Activated CD4-positive, CD25-positive, alpha-beta regulatory T cell (primary cell): ENCODE data around the gene PLEKHO1.
A peak's percentile ranks its signal among the peaks of the same experiment; 100 is the strongest.

Source experiments
- DNase-seq, 4 experiments: peaks; one replicate each; lab custom pipeline; 2025; lab: John Stamatoyannopoulos, UW

The PLEKHO1 gene

GRCh38 chr1:150150133-150151021 is 661 bp downstream of the PLEKHO1 start:
- no peak for DNase-seq

- peak; percentile 21 to 70 (median 45) for DNase-seq
Observed at GRCh38 chr1:150151291-150152181, 1.8 kb downstream of the PLEKHO1 start.

DNA sequence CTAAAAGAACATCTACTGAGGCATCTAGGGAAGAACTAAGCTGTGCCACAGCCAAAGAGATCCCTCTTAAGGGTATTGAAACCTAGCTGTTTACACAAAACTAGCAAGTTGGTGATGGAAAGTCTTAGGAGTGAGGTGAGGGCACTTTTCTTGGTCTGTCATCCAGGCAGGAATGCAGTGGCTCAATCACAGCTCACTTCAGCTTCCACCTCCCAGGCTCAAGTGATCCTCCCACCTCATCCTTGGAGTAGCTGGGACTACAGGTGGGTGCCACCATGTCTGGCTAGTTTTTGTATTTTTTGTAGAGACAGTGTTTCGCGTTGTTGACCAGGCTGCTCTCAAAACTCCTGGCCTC is 2.4 kb downstream of the PLEKHO1 start:
- no peak for DNase-seq

DNA sequence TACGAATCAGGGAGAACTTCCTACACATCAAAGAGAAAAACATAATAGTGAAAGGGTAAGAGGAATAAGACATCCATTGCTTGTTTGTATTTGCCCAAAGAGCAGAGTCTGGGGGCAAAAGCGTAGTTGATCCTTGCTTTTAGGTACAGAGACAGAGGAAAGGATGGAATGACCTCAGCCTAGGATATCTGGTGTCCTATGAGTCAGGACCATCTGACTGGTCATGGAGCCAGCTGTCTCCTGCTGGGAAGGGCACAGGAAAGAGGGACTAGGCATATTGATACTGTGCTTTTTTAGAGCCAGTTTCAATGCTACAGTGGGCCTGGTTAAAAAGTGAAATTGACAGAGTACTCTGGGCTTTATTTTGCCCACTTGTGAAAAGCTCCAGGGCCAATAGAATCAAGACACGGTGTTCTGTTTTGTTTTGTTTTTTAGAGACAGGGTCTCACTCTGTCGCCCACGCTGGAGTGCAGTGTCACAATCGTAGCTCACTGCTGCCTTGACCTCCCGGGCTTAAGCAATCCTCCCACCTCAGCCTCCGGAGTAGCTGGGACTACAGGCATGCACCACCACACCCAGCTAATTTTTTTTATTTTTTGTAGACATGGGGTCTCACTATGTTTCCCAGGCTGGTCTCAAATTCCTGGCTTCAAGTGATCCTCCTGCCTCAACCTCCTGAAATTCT is 3.2 kb downstream of the PLEKHO1 start:
- DNase-seq, result no peak

DNA sequence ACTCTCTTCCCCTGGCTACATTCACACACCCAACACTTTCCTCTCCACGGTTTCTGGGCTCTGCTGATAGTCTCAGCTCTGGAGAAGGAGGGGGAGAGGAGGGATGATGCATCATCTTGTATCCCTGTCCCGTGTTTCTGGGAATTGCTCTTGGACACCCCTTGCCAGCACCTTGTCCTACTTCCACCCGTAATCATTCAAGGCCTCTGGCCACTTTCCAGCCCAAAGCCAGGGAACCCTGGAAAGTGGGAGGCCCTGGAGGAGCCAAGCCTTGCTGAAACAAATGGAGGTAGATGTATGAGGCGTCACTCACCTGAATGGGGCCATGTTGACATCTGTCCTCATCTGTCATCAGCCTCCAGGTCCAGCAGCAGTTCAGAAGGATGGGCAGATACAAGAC is 4.4 kb downstream of the PLEKHO1 start:
- DNase-seq, result no peak

GRCh38 chr1:150155413-150156071 is 5.8 kb downstream of the PLEKHO1 start:
- DNase-seq, result no peak

DNA sequence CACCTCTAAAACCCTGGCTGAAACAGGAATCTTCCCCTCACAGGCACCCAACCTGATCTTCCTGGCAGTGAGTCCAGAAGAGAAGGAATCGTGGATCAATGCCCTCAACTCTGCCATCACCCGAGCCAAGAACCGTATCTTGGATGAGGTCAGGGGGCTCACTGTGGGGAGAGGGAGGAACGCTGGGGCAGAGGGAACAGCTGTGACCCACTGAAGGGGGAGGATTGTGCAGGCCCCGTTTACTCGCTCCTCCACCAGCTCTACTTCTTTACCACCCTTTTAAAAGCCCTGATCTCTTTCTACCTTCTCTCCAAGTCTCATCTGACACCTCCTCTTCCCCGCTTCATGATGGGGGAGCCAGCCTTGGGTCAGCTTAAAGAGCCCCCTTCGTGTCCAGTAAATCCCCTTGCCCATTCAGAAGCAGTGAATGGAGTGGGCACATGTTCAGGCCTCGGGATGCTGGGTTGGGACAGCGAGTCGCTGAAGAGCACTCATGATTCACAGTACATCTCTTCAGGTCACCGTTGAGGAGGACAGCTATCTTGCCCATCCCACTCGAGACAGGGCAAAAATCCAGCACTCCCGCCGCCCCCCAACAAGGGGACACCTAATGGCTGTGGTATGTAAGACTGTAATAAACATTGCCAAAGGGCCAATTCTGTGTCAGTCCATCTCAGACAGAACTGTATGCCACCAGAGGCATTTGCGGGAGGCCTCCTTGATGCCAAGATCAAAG is 7.3 kb downstream of the PLEKHO1 start:
- no peak for DNase-seq

DNA sequence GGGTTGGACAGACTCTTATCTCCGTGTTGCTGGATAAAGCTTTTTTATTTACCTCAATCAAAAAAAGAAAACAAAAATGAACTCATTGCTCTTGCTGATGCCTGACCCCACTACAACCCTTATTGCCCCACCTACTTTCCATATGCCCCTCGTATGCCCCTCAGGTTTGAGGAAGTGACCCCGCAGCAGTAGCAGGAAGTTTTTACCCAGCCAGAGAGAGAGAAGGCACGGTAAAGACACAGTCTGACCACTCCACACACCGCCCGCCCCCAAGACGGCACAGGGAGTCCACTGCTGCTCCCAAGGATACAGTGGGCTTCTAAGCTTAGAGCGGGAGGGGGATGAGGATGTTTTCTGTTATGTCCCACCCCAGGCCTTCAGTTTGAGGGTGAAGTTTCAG is 9.8 kb downstream of the PLEKHO1 start:
- DNase-seq, result no peak

- no peak for DNase-seq
Observed at GRCh38 chr1:150160964-150161621, 11.4 kb downstream of the PLEKHO1 start.

GRCh38 chr1:150161747-150162581 is 12.2 kb downstream of the PLEKHO1 start:
- DNase-seq, result no peak

DNA sequence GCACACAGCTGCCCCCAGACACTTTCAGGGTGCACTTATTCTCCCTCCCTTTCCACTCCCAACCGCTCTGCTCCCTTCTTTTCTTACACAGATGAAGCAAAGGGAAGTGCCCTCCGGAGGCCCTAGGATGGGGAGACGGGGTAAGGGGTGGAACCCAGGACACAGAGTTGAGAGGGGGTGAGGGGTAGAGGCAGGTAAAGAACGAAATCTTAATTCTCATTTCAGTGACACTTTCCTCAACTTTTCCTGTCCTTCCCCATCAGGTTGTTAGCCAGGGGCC is 12.8 kb downstream of the PLEKHO1 start:
- DNase-seq, result no peak

DNA sequence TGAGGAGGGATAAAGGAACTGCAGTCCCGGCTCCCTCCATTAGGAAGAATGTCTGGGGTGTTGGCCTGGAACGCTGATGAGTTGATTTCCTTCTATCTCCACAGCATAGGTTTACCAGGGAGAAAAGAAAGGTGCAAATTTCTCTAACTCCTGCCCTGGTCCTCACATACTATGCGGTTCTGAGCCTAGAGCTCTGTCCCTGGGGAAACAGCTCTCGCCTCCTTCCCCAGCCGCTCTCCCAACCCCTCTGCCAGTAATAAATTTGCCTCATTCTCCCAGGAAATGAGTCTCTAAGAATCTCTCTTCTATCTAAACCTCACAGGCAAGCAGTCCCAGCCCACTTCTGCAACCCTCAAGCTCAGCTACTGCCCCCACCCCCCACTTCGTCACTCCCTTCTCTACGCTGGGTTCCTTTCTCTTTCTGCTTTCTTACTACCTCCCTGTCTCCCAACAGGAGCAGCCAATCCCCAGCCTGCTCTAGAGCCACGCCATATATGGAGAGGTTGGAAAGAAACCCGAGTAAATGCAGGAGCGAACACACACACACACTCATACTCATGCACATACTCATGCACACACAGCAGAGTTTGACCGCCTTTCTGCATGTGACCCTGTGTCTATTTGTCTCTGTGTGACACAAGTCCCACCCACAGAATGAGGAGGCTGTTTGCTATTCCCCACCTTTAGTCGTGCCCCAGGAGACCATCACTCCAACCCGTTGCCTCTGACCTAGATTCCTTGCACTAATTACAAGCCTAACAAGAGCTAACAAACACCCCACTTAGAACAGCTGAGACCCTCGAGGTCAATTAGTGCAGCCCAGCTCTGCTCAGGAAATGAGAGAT is 13.4 kb downstream of the PLEKHO1 start:
- no peak for DNase-seq

GRCh38 chr1:150164224-150164623 is 14.5 kb downstream of the PLEKHO1 start:
- DNase-seq, result no peak

DNA sequence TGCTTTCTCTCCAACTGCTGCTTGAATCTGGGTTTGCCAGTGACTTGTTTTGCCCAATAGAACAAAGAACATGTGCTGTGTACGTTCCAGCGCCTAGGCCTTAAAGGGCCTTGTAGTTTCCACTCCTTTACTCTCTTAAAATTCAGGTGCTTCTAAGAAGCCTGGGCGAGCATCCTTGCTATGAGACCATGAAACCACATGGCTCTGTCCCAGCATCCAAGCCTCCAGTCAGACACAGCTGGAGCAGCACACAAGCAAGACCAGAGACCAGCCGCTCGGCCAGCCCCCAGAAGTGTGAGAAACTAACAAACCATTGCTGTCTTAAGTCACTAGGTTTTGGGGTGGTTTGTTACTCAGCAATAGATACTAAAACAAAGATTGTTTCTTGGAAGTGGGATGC is 15.1 kb downstream of the PLEKHO1 start:
- DNase-seq, result no peak

- DNase-seq, result peak in 2 of 4 experiments; percentile 7 to 11
Observed at GRCh38 chr1:150165622-150166612, 16.2 kb downstream of the PLEKHO1 start.

GRCh38 chr1:150168960-150169601 is 19.4 kb downstream of the PLEKHO1 start:
- DNase-seq, result peak; percentile 4 to 31 (median 18)

- no peak for DNase-seq
Observed at GRCh38 chr1:150171801-150172200, 22.1 kb downstream of the PLEKHO1 start.
